Measurements from ENCODE around the gene CBR4. TPM values are rescaled to one million over a fixed set of nuclear protein-coding genes. Genes with fewer than 3 reads are reported as not detected.

Gene CBR4
- polyA plus RNA-seq, 1 experiment, result 4.5 TPM

DNA sequence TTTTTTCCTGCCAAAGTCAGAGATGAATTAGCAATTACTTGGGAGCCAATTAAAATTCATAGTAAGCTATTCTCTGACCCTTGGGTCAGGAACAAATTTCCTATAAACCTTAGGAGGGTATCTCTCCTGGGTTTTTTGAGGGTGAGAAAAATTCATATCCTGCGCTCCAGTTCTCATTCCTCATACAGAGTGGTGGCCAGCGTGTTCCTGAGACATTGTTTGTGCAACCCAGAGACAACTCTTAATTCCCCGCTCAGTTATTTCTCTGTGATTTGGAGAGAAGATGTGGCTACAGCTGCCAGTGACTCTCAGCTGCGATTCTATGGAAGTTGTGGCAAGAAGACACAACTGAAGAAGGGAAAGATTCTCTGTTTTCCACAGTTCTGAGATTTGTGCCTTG is 37.9 kb upstream of the CBR4 start:
- ChIA-PET CTCF (interaction anchor here (0.7 to 1.0 kb wide), 2 partner anchors 23 to 414 kb away, joined by 3 read pairs; no protein-coding TSS in a partner anchor), POLR2A (no interaction called here)
- H3K27ac ChIP-seq (ENCODE audit: low read depth, low read length), result no peak overlapping the region
- no peak overlapping the region for H3K4me3 ChIP-seq (ENCODE audit: low read depth, low read length)
- TF ChIP-seq, protein P1, sequence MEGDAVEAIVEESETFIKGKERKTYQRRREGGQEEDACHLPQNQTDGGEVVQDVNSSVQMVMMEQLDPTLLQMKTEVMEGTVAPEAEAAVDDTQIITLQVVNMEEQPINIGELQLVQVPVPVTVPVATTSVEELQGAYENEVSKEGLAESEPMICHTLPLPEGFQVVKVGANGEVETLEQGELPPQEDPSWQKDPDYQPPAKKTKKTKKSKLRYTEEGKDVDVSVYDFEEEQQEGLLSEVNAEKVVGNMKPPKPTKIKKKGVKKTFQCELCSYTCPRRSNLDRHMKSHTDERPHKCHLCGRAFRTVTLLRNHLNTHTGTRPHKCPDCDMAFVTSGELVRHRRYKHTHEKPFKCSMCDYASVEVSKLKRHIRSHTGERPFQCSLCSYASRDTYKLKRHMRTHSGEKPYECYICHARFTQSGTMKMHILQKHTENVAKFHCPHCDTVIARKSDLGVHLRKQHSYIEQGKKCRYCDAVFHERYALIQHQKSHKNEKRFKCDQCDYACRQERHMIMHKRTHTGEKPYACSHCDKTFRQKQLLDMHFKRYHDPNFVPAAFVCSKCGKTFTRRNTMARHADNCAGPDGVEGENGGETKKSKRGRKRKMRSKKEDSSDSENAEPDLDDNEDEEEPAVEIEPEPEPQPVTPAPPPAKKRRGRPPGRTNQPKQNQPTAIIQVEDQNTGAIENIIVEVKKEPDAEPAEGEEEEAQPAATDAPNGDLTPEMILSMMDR (IDR thresholded peaks at IDR 0.05; ENCODE audit: low read depth, low read length), result no peak
- H3K9me3 ChIP-seq (ENCODE audit: control insufficient read depth, insufficient read depth, low read length), result no peaks in the 10 kb centered on the region
- DNase-seq (ENCODE audit: low read depth, low spot score), result no peak
- no peaks in the 10 kb centered on the region for H3K27me3 ChIP-seq (ENCODE audit: control insufficient read depth, insufficient read depth, low read length)

DNA sequence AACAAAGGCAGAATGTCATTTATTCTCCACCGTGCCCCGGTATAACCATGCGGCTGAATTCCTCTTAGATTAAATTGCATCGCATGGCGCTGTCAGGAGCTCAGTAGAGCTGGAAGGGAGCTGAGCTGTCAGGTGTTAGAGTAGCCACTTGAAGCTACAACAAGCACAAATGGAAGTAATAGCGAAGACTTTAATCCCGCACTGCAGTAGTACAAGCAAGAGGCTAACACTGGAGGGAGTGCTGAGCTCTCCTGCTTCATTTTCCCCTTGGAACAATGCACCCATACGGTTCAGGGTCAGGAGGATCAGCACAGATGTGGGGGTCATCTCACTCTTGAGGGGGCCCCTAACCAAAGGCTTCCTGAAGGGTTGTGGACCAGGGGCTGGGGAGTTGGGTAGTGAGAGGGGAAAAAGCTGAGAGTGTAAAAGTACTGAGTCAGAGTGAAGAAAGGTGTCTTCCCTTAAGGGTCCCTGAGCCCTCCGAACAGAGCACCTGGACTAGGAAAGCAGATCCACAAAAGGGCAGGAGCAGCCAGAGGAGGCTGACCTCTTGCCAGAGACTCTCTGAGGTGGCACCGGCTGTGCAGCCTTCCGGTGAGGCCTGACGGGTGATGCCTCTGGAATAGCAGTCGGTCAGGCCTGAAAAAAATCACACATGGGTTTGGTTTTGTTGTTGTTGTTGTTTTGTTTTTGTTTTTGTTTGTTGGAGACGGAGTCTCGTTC is 36.0 kb upstream of the CBR4 start:
- TF ChIP-seq, protein P1 (IDR thresholded peaks at IDR 0.05; ENCODE audit: low read depth, low read length), result no peak
- Histone ChIP-seq H3K27me3 (ENCODE audit: control insufficient read depth, insufficient read depth, low read length) (no peaks in the 10 kb centered on the region), H3K27ac (ENCODE audit: low read depth, low read length) (no peak overlapping the region), H3K4me3 (ENCODE audit: low read depth, low read length) (no peak overlapping the region), H3K9me3 (ENCODE audit: control insufficient read depth, insufficient read depth, low read length) (no peaks in the 10 kb centered on the region)
- POLR2A ChIA-PET, result no interaction called here
- CTCF ChIA-PET, result interaction anchor here (2.0 kb wide), 1 partner anchor 440 kb away, joined by 5 read pairs; no protein-coding TSS in a partner anchor
- no peak for DNase-seq (ENCODE audit: low read depth, low spot score)

GRCh38 chr4:169044714-169045447 is 34.8 kb upstream of the CBR4 start:
- Histone ChIP-seq H3K27me3 (ENCODE audit: control insufficient read depth, insufficient read depth, low read length) (no peaks in the 10 kb centered on the region), H3K9me3 (ENCODE audit: control insufficient read depth, insufficient read depth, low read length) (no peaks in the 10 kb centered on the region), H3K4me3 (ENCODE audit: low read depth, low read length) (no peak overlapping the region), H3K27ac (ENCODE audit: low read depth, low read length) (no peak overlapping the region)
- ChIA-PET CTCF (interaction anchor here (0.6 to 2.0 kb wide), 2 partner anchors 441 to 1044 kb away, joined by 3 to 5 read pairs; no protein-coding TSS in a partner anchor), POLR2A (no interaction called here)
- TF ChIP-seq, protein P1 (IDR thresholded peaks at IDR 0.05; ENCODE audit: low read depth, low read length), result no peak
- DNase-seq (ENCODE audit: low read depth, low spot score), result no peak

GRCh38 chr4:169042608-169043007 is 32.6 kb upstream of the CBR4 start:
- Histone ChIP-seq H3K27ac (ENCODE audit: low read depth, low read length) (no peak overlapping the region), H3K4me3 (ENCODE audit: low read depth, low read length) (no peak overlapping the region), H3K9me3 (ENCODE audit: control insufficient read depth, insufficient read depth, low read length) (no peaks in the 10 kb centered on the region), H3K27me3 (ENCODE audit: control insufficient read depth, insufficient read depth, low read length) (no peaks in the 10 kb centered on the region)
- ChIA-PET CTCF (no interaction called here), POLR2A (no interaction called here)
- DNase-seq (ENCODE audit: low read depth, low spot score), result no peak
- TF ChIP-seq, protein P1 (IDR thresholded peaks at IDR 0.05; ENCODE audit: low read depth, low read length), result no peak

Measured in AG04450 (cell line).